C4-2B (cell line): ENCODE measurements around the gene NKAPD1.

Experiments used
- H3K27ac ChIP-seq: fragments of 450-650 bp; 2 replicates; pipeline ENCODE4 v1.5.1; 2017
- CTCF ChIP-seq: fragments of 450-650 bp; conservative IDR thresholded peaks from 2 replicates; pipeline ENCODE4 v1.5.1; 2017; ENCODE audit warnings: mild to moderate bottlenecking
- ZFX ChIP-seq: fragments of 450-650 bp; IDR thresholded peaks from 2 replicates; pipeline ENCODE4 v1.6.1; 2017

NKAPD1 gene

GRCh38 chr11:112134473-112134872 lies 60.4 kb downstream of the NKAPD1 start:
- no peak overlapping the region for H3K27ac ChIP-seq

More at GRCh38 chr11:112134473-112134872, 60.4 kb downstream of the NKAPD1 start:
- no peak for TF ChIP-seq ZFX
- no peak for TF ChIP-seq CTCF
